NCI-H2029 (cell line): ENCODE results near the gene PCDHGC4.

Experiments
- DNase-seq: peaks from one replicate; lab custom pipeline; 2025; lab: John Stamatoyannopoulos, UW

PCDHGC4 gene

GRCh38 chr5:141484641-141485311, at the start of gene PCDHGC4:
Gene PCDHGC4 (plus strand): TSS chr5:141485030. CDS start chr5:141485174, 144 bp downstream.
- DNase-seq, result peak; percentile 47

- DNase-seq, result no peak
These were observed 47.6 kb upstream of the PCDHGC4 start for GRCh38 chr5:141437221-141437620.

- DNase-seq, result no peak
These were observed 45.3 kb upstream of the PCDHGC4 start for GRCh38 chr5:141439411-141440141.

GRCh38 chr5:141440341-141440740, 44.5 kb upstream of the PCDHGC4 start:
- no peak for DNase-seq

GRCh38 chr5:141441571-141442170, 43.2 kb upstream of the PCDHGC4 start:
- no peak for DNase-seq

- no peak for DNase-seq
These were observed 19.5 kb upstream of the PCDHGC4 start for GRCh38 chr5:141465351-141465750.

- DNase-seq, result peak; percentile 84
These were observed 9.2 kb upstream of the PCDHGC4 start, which contains the start of gene PCDHGC3 for GRCh38 chr5:141475625-141476131. Gene PCDHGC3 (plus strand): TSS chr5:141475966. CDS start chr5:141476117, 151 bp downstream.

- DNase-seq, result peak; percentile 63
These were observed 8.5 kb upstream of the PCDHGC4 start for GRCh38 chr5:141476132-141476911.

- no peak for DNase-seq
These were observed 7.7 kb upstream of the PCDHGC4 start for GRCh38 chr5:141477044-141477575.

- no peak for DNase-seq
These were observed 7.0 kb upstream of the PCDHGC4 start for GRCh38 chr5:141477815-141478214.

- DNase-seq, result peak; percentile 74
These were observed 6.4 kb upstream of the PCDHGC4 start for GRCh38 chr5:141478321-141478945.

- DNase-seq, result no peak
These were observed 5.1 kb upstream of the PCDHGC4 start for GRCh38 chr5:141479776-141480175.

- DNase-seq, result no peak
These were observed 928 bp upstream of the PCDHGC4 start for GRCh38 chr5:141483902-141484301.

GRCh38 chr5:141484310-141484640, 555 bp upstream of the PCDHGC4 start:
- no peak for DNase-seq

- DNase-seq, result no peak
These were observed 658 bp downstream of the PCDHGC4 start for GRCh38 chr5:141485321-141486055.

- DNase-seq, result no peak
These were observed 1.3 kb downstream of the PCDHGC4 start for GRCh38 chr5:141486091-141486490.

- no peak for DNase-seq
These were observed 2.3 kb downstream of the PCDHGC4 start for GRCh38 chr5:141487131-141487530.

GRCh38 chr5:141488591-141489561, 4.0 kb downstream of the PCDHGC4 start, which contains the start of gene PCDHGC5:
Gene PCDHGC5 (plus strand): TSS chr5:141489081. CDS start chr5:141489241, 160 bp downstream.
- DNase-seq, result no peak

GRCh38 chr5:141489841-141490240, 5.0 kb downstream of the PCDHGC4 start:
- no peak for DNase-seq
